NCI-H2029 treated with DMSO at 0.1 percent for 48 hours (cell line): Measurements from ENCODE around the gene HAUS7.
"Not testable (repeated sequence)": the region's sequence is repeated elsewhere in the genome, so short reads cannot be mapped to it uniquely, and the experiment has no call there.

Experiments used
- DNase-seq: peaks from one replicate; lab custom pipeline; 2025; lab: John Stamatoyannopoulos, UW

Gene HAUS7

DNA sequence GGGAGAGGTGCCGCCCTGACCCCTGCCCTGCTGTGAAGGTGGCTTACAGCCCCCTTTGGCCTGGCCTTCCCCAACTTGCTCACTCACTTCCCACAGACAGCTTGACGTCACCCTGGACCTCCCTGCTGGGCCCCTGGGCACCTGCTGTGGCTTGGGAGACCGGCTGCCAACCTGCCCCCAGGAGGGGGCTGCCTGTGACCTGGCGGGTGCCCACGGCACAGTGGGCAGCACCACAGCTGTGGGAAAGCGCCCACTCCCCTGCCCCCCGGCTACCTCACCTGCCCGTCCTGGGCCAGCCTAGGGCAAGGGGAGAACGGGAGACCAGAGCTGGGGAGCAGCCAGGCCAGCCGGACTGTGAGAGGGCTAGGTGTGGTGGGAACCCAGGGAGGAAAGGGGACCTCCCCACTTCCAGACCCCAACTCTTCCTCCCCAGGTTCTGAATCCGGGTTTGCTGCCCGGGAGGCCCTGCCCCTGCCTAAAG, 61.5 kb downstream of the HAUS7 start:
- no peak for DNase-seq

DNA sequence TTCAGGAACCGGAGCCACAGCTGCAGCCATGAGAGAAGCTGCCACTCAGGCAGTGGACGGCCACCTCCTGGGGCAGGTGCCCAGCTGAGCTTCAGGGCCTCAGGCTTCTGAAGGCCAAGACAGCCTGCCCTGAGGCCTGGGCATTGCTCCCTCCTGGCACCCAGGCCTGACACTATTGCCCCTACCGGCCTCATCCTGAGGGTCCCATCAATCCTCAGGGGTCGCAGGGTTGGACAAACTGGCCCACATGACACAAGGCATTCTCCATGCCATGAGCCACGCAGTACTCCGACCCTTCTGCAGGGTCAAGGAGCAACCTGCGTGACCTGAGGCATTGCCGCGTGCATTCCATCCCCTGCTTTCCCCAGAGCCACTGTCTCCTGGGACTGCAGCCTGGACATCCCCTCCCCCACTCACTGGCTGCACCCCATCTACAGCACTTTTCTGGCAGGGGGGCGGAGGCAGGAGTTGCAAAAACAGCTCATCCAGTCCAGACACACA, 62.1 kb downstream of the HAUS7 start:
- no peak for DNase-seq

DNA sequence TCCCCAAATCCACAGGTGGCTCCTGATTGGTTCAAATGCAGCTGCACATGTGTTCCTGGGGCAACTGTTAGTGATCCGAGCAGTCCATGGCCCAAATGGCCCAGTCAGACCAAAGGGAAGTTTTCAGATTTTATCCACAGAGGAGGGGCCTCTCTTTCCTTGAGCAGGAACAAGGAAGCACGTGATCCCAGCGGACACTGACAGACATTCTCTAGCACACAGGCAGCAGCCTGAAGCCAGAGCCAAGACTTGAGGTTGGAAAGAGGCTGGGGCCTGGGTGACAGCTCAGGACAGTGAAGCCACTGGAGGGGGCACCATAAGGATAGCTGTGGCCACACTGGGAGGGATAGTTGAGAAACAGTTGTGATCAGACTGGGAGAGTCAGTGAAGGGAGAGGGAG, 62.6 kb downstream of the HAUS7 start:
- DNase-seq: no peak

DNA sequence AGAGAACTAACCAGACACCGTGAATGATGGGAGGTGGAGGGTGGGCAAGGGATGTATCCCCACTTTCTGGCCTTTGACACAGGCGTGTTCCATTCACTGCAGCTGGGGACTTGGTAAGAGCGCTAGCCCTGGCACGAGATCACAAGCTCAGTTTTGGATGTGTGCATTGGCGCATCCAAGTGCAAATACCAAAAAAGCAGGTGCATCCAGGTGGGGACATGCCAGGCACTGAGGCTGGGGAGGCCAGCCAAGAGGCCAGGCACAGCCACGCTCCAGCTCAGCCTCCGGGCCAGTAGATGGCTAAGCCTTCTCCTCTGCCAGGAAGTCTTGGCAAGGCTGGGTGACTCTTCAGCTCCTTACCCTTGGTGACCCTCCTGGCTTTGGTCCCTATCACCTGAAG, 63.5 kb downstream of the HAUS7 start:
- DNase-seq: no peak

DNA sequence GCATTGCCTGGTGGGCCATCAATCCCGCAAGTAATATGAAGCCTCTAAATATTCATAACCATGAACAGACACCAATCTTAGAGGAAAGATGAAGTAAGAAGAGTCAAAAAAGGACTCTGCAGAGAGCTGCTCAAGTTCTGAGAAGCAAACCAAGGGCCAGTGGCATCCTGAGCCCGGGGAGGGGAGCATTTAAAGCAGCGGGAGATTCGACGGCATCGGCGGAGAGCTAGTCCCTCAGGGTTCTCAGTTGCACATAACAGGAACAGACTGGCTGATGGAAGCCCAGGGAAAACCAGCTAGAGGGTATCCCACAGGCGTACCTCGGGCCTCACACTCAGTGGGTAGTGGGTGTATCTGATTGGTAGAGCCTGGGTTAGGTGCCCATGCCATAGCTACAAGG, 64.4 kb downstream of the HAUS7 start:
- no peak for DNase-seq

DNA sequence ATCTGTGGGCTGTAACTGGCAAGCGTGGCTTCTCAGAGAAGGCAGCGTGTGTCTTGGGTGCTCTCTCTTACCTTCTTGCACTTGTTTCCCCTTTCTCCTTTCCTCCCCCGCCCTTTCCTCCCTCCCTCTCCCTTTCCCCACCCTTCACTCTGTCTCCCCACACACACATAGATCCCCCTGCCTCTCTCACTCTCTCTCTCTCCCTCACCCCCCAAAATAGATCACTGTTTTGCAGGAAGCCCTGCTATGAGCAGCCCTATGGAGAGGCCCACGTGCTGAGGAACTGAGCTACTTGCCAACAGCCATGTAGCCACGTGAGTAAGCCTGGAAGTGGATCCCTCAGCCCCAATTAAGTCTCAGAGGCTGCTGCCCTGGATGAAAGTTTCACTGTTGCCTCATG, 65.0 kb downstream of the HAUS7 start:
- no peak for DNase-seq

DNA sequence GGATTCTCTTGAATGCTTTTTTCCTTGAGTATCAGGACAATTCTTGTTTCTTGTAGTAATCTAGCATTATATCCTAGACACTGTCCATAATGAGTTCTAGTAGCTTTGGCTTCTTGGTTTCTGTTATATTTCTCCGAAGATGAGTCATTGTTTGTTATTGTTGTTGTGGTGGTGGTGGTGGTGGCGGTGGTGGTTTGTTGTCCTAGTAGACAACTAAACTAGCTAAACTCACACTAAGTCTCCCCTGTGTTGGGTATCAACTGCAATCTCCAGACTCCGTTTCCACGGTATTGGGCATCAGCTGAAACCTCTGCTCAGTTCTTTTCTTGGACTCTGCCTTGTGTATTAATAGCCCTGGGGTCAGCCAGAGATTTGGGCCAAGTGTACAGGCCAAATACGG, 66.0 kb downstream of the HAUS7 start:
- not testable (repeated sequence) for DNase-seq

DNA sequence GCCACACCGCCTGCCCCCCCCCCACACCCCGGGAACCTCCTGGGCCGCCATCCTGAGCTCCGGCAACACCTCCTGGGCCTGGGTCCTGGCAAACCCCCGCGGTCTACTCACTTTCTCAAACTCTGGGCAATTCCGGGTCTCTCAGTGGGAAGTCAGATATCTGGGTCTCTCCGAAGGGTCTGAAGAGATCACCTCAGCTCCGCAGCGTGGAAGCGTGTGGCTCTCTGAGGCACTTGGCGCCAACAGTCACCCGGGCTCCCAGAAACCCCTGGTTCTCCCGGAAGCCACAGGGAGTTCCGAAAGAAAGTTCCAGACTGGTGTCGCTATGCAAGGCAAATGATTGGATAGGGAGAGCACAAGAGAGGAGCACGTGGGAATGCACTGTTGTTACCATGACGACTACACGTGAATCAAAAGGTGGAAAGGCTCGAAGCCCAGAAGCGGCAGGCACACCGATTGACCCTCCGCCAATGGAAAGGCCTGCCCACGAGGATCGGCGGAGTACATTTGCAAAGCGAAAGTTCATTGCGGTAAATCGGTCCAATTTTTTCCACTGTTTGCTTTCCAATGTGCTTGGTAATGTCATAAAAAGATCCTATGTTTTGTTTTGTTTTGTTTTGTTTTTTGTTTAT, 69.1 kb downstream of the HAUS7 start, which contains the start of gene PNMA6E:
Gene PNMA6E, minus strand, starts transcription at position 218 of the 632 bp plus-strand sequence. CDS start 2,501 bp downstream, outside the sequence.
- DNase-seq: no peak

DNA sequence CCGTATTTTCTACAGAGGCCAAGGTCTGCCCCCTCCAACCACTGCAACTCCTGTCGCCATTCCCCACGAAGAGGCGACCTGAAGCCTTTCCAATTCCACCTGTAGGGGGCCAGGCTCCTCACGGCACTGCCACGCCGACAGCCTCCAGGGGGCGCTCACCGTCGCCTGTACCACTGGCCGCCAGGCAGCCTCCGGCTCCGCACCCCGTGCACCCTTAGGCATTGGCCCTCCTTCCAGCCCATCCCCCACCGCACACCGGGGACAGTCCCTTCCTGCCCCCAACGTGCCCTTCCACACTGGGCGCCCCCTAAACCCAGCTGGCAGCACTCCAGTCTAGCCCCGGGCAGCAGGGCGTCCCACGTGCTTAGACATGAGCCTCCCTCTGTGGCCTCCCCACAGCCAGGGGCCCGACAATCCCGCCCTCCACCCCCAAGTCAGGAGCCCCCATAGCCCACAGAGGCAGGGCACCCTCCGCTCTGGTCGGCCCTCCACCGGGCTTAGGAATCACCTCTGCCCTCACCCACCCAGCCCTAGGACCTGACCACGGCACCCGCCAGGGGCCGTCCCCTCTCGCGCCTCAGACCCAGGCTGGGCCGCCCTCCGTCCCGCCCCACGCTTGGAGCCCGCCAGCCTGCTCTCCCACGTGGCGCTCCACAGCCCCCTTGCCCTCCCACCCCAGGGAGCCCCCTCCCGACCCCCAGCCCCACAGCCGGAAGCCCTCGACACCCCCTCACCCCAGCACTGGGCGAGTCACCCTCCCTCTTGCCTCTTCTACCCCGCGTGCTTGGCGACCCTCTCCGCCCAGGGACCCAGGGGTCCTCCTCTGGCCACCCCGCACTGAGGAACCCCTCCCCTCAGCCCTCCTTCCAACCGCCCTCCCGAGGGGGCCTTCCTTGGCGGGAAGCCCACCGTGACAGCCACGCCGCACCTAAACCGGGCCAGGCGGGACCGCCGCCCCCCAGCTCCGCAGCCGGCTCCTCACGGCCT, 69.9 kb downstream of the HAUS7 start:
- no peak for DNase-seq

DNA sequence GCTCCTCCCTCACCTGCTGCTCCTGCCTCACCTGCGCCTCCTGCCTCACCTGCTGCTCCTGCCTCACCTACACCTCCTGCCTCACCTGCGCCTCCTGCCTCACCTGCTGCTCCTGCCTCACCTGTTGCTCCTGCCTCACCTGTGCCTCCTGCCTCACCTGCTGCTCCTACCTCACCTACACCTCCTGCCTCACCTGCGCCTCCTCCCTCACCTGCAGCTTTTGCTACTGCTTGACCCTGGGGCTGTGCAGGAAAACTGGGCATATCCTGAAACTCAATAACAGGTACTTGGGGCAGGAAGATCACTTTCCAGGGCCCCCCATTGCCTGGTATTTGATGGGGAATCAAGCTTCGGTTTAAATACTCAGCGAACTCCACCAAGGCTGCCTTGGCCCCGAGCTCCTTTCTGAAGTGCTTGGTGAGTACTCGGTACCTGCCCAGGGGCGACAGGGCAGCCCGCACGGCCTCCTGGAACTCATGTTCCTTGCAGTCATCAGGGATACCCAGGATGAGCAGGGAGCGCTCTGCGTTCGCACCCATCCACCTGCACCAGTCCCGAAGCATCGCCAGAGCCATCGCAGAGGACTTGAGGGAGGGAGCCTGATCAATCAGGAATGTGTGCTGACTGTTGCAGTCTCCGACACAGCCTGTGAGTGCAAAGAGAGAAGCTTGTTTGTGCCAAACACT, 72.0 kb downstream of the HAUS7 start:
- DNase-seq: no peak
